SH-SY5Y (cell line): ENCODE results near the gene FOXN3.

Experiments used
- GATA2 ChIP-seq: IDR thresholded peaks from 2 replicates; pipeline ENCODE4 v1.6.1; 2011; ENCODE audit warnings: mild to moderate bottlenecking, low read depth, low read length
- GATA3 ChIP-seq: IDR thresholded peaks from 2 replicates; pipeline ENCODE4 v1.6.1; 2011; ENCODE audit warnings: low read depth, mild to moderate bottlenecking, low read length, moderate library complexity

The FOXN3 gene

DNA sequence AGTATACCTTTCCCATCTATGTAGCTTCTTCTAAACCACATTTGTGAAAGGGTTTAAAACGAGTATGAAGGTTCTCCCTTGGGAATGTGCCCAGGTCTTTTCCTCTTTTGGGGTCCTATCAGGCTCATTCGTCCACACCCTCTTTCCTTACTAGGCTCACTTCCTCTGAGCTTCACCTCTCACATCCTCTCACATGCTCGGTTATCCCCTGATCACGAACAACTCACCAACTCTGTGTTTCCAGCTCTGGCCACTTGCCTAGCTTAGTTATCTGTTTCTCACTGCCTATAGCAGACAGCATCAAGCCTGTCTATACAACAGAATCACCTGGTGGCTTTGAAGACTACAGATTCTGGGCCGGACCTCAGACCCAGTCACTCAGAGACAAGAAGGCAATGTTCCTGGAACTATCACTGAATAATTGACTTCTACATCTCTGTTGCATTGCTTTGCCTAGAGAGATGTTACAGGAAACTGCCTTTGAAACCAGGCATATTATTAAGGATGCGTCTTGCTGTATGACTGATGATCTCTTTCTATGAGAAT lies 158.2 kb downstream of the FOXN3 start:
- no peak for TF ChIP-seq GATA3
- no peak for TF ChIP-seq GATA2

DNA sequence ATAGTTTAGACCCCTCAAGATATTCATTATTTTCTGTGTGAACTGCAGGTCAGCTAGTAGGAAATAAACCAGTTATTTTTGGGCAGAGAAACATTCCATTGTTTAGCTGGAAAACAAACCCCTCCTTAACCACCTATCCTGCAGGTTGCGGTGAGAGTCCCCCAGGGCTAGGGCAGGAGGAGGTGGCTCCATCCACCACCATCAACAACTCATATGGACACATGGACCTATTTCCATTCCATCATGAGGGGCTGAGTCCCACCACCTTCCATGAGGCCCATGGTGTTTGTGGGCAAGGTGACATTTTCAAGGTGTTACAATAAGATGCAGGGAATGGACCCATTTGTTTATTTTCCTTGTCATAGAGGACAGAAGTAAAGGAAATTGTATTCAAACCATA lies 160.1 kb downstream of the FOXN3 start:
- TF ChIP-seq GATA2, result no peak
- no peak for TF ChIP-seq GATA3

DNA sequence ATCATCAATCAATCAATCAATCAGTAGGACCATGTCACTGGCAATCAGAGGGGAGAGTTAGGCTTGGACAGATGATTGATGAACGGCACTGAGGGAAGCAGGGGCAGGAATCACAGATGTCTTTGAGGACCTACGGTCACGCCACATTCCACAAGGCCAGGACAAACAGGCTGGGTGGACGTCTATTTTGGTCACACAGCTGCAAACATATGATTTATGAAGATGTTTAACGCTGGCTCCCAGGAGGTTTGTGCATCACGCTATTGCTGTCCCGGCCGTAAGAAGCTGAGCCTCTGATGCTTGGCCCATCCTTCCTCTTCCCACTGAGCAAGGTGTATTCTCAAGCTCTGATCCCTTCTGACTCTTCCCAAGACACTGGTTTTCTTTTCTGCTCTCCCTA lies 160.8 kb downstream of the FOXN3 start:
- TF ChIP-seq GATA2 (no peak), GATA3 (no peak)

DNA sequence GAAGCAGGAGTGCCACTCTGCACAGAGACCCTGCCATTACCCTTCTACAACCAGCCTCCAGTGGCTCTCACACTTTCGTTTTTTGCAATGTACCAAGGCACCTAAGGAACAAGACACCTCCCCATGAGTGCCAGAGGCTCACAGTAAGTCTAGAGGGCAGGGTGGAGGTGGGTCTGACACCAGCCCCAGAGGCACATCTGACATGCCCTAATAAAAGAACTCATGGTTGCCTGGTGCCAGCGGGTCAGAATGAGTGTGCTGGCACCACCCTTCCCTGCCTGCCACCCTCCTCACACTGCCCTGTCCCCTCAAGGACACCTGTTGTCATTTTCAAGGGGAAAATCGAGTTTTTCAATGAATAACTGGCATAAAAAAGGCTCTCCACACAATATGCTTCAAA lies 161.2 kb downstream of the FOXN3 start:
- TF ChIP-seq GATA2 (no peak), GATA3 (no peak)

DNA sequence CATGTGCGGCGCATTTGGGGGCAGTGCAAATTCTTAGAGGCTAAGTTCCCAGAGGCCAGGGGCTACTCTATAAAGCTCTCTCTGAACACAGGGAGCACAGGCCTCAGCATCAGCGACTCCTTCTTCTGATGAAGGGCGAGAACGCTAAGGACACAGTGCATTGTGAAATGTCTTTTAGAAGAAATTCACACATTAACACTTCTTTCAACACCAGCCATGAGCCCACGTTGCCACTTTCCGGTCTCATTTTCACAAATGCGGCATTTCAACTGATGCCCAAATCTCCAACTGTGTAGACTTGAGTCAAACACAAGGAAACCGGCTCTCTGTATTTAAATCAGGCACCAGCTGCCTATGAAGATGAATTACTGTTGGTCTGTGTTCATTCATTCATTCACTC lies 162.0 kb downstream of the FOXN3 start:
- no peak for TF ChIP-seq GATA3
- no peak for TF ChIP-seq GATA2

DNA sequence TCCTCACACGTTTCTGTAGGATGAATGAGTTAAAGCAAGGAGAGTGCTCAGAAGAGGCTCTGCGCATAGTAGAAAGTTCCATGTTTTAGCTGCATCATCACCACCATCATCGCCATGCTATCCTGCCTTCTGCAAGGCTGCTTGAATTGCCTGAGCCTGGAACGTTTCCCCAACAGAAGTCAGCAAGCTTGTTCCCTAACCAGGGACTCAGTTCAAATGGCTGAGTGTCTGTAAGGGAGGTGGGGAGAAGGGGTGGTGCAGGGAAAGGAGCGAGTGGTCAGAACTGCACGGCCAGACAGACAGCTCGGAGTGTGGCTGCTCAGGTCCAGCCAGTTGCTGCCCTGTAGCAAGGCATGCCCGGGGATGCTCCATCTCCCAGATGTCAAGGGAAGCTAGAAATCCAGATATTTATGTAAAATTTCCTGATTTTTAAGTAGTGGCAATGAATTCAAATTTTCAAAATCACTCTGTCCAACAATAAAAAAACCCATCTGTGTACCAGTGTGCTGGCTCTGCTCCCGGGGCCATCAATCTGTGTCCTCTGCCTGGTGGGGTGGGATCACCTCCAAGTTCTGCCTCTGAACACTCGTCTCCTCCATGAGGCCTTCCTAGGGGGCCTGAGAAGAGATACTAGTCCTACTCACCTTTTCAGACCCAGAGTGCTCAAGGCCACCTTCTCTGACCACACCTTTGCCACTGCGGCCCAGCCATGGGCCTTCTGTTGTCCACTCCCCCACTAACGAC lies 162.7 kb downstream of the FOXN3 start:
- TF ChIP-seq GATA2 (no peak), GATA3 (no peak)

DNA sequence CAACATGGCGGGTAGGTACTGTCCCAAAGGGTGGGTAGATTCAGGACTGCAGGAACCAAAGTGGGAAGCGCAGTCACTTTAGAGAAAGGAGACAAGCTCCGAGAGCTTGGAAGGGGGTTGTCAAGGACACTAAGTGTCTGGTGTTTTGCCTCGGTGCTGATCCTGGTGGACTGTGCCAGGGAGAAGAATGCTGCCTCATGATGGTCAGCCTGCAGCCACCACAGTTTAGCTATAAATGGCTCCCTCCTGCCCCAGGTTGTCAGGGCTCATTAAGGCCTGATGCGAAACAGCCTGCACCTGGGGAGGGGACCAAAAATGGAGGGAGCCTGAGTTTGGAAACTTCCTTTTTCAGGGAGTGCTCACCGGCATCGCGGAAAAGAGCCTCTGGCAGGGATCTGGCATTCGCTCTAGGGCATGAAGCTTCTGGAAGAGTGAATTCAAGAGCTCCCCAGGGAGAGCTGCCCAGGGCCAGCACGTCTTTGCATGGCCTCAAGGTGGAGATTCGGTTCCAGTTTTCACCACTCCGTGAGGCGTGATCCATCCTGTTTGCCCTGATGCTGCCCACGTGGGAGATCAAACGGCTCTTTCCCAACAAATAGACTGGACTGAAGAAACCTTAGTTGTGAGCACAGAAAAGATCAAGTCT lies 164.0 kb downstream of the FOXN3 start:
- TF ChIP-seq GATA3, result no peak
- TF ChIP-seq GATA2, result no peak

DNA sequence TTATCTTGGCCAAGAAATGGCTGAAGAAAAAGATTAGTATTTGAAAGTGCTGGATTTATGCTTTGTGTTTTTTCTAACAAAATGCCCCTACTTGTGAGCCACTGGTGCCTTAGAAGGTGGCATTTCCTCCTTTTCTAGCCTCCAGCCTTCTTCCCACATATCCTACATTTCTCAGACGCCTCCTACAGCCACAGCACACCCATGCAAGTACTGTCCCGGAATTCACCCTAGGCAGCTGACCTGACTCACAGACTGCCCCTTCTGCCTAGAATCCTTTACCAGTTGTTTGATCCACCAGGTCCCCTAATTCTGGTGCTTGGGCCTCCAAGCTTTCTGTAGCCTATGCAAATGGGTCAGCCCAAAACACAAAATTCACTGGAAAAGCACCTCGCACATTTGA lies 166.0 kb downstream of the FOXN3 start:
- TF ChIP-seq GATA2 (no peak), GATA3 (no peak)

DNA sequence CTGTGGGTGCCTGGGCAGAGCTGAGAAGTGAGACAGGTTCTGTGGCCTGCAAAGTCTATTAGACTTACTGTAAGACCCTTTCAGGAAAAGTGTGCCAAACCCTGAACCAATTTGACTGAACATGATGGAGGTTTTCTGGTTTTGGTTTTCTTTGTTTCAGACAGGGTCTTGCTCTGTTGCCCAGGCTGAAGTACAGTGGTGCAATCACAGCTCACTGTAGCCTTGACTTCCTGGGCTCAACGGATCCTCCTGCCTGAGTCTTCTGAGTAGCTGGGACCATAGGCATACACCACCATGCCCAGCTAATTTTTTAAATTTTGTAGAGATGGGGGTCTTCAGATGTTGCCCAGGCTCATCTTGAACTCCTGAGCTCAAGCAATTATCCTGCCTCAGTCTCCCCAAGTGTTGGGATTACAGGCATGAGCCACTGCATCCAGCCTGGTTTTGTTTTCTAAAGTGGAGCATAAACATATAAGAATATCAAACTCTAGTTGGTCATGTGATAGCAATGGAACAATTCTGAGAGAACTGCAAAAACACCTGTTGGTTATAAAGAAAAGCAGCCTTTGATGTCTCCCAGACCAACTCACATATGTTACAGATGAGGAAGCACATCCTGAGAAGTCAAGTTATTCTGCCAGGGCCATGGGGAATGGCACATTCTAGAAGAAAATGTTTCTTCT lies 166.9 kb downstream of the FOXN3 start:
- TF ChIP-seq GATA3 (no peak), GATA2 (no peak)

DNA sequence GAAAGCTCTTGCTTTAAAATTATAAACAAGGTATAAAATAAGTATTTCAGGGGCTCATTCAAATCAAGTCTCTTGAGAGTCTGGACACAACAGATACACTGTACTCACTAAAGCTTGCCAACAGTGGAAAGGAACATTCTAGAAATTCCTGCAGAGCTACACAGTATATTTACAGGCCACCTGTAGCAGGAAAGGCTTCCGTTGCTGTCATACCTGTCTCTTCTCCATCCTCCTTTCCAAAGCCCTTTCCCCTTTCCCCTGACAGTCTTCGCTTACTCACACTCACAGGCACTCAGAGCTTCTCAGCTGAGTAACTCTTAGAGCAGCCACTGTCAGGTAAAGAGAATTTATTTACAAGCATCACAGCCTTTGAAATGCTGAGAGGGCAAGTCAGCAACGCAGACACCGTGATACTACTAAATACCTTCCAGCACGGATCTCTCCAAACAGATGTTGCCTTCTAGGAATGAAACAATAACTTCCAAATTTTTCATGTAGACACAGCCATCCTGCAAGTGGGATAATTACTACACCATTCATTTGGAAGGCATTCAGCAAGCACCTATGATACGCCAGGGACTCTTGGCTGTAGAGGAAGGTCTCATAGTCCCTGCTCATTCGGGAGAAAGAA lies 167.9 kb downstream of the FOXN3 start:
- TF ChIP-seq GATA2, result no peak

DNA sequence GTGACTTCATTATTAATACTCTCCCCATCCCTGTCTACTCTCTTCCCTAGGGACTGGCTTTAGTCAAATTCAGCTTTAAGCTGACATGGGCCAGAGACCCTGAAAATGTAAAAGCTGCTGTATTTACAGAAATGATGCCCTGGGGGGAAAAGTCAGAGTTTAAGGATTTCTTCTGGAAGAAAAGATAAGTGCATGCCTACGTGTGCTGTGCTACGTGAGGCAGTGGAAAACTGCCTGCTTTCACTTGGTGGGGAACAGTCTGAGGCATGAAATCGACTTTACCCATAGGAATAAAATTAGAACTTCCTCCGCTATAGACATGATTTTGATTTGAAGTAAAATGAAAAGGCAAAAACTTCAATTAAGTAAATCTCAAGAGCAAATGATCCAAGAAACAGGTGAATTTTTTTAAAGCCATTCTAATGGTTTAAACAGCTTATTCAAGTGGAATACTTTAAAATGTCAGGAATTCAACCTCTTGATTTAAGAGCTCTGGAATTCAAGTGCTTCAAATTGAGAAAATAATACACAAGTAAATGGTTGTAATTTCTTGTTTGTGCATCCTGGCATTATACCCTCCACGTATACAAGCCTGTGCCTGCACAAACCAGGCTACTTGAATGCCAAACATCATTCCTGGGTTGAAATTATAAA lies 168.5 kb downstream of the FOXN3 start:
- TF ChIP-seq GATA2 (no peak), GATA3 (no peak)

DNA sequence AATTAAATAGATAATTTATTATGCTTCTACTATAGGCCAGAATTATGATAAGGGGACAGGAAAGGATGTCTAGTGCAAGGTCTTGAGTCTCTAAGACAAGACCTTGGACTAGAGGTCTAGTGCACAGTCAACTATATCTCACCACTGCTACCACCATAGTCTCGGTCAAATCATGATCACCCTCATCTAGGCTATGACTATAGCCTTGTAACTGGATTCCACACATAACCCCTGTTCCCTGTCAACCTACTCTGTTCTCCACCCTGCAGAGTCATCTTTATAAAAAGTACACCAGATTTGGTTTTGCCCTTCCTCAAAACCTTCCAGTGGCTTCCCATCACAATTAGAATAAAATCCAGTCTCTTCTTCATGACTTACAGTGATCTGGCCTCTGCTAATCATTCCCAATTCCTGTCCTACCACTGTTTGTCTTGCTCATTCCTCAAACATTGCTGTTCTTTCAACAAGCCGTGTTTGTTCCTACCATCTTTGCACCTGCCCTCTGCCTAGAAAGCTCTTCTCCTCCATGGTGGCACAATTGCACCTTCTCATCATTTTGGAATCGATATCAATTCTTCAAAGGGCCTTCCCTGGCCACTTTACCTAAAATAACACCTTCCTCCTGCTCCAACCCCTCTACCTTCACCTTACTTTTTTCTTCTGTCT lies 169.4 kb downstream of the FOXN3 start:
- TF ChIP-seq GATA3, result no peak
- no peak for TF ChIP-seq GATA2

DNA sequence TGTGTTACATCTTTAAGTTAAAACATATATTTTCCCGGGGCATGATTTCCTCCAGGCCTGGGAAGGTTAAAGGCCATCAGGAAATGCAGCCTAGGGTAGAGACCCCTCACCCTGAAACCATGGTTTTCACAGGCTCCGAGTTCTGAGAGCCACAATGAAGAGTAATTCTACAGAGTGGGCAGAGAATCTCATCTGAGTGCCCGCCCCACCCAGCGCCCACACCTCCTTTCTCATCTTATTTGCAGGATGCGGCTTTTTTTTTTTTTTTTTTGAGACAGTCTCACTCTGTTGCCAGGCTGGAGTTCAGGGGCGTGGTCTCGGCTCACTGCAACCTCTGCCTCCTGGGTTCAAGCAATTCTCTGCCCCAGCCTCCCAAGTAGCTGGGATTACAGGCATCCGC lies 170.7 kb downstream of the FOXN3 start:
- TF ChIP-seq GATA2 (no peak), GATA3 (no peak)
